Measurements from ENCODE around the gene E2F2.
"Not testable (repeated sequence)": the region's sequence is repeated elsewhere in the genome, so short reads cannot be mapped to it uniquely, and the experiment has no call there.

The E2F2 gene

DNA sequence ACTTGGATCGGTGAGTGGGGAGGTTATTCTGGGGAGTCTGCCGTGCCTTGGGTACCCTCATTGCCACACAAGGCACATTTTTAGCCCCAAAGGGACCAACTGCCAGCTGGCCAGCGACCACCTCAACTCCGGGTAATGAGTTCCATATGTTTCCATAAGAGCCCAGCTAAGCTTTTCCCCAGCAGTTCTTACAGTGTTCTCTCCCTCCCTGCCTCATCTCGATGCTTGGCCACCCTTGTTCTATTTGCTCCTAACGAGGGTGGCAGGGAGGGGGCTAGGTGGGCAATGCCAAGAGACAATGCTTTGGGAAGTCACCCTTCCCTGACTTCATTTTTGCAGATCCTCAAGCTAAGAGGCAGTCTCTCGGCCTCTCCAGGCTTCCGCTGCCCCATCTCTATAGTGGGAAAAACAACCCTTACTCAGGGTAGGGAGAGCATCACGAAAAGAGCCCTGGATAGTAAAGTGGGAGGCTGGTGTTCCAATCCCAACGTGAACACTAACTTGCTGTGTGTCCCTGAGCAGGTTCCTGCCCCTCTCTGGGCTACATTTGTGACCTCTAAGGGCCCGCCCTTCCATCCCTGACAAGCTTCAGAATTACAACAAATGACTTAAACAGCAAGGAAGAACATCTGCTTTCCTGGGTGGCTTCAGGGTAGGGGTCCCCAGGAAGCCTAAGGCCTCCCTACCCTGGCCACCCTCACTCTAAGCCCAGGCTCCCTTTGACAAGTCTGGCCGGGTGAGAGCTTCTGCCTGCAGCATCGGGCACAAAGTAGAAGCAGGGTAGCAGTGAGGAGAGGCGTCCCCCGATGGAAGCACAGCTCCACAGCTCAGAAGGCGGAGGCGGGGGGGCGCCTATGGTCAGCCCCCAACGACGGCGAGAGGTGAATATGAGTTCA lies 22.4 kb upstream of the E2F2 start:
- intact Hi-C loops (cut with DNase I) = no loop called here
- DNase-seq = no peak

DNA sequence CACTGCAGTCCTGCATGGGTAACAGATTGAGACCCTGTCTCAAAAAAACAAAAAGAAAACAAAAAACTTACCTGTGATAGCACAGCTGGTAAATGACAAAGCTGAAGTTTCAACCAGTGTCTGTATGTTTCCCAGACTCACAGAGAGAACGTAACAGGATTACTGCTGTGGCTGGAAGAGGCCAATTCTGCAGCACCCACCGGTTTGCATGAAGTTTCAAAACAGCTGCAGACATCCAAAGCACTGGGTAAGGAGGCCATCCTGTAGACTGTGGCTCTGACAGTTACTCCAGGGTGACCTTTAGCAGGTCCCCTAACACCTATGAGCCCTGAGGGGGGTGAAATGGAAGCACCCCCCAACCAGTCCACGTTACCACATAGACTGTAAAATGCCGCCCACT lies 20.8 kb upstream of the E2F2 start:
- intact Hi-C loops (cut with DNase I) = no loop called here
- no peak for DNase-seq

DNA sequence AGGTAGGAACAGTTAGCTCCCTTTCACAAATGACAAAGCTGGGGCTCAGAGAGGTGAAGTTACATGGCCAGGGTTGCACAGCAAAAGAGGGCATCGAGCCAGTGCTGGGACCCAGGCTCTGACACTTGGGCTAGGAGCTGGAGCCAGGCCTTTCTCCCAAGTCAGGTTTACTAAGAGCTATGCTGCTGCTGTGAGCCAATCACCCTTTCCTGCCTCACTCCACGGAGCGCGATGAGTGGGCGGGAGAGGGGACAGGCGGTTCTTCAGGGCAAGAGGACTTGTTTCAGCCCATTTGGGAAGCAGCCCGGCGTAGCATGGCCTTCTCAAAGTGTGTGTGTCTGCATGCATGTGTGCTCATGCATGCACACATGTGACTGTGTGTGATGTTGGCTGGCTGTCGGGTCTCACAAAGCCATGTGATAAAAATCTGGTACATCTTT lies 17.7 kb upstream of the E2F2 start:
- DNase-seq = no peak
- intact Hi-C loops (cut with DNase I) = no loop called here

DNA sequence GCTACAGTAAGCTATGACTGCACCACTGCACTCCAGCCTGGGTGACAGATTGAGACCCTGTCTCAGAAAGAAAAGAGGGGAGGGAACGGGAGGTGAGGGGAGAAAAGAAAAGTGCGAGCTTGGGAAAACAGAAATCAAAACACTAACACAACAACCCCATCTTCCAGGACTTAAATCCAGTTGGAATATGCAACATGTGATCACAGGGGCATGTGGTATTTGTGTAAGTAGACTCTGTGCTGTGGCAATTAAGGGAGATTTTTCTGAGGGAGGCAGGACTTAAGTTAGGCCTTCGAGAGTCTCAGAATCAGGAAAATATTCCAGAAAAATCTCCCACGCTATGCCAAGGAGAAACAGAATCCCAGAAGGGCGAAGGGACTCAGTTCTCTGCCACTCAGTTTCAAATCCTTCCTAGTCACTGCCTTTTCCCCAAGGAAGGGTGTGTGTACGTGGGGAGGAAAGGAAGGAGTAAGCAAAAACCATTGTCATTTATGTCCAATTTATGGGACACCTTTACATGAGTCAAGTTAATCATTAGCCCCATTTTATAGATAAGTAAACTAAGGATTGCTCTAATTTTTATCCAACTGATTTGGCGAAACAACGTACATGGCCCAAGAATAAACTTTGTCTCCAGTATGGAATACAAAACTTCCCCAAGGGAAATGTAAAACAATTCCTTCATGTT lies 16.0 kb upstream of the E2F2 start:
- intact Hi-C loops (cut with DNase I) = no loop called here

DNA sequence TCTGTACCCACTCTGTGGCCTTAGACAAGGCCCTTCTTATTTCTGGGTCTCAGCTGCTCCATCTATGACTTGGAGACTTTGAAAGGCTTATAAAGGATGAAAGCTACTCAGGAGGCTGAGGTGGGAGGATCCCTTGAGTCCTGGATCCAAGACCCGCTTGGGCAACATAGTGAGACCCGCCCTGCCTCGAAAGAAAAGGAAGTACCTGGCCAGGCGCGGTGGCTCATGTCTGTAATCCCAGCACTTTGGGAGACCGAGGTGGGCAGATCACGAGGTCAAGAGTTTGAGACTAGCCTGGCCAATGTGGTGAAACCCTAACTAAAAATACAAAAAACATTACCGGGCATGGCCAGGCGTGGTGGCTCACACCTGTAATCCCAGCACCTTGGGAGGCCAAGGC lies 14.8 kb upstream of the E2F2 start:
- intact Hi-C loops (cut with DNase I) = loop anchor here (2.0 kb wide), 1 partner anchor 91 kb away; no protein-coding TSS in a partner anchor
- DNase-seq = no peak

More for the DNA sequence above, 16.0 kb upstream of the E2F2 start:
- no peak for DNase-seq

DNA sequence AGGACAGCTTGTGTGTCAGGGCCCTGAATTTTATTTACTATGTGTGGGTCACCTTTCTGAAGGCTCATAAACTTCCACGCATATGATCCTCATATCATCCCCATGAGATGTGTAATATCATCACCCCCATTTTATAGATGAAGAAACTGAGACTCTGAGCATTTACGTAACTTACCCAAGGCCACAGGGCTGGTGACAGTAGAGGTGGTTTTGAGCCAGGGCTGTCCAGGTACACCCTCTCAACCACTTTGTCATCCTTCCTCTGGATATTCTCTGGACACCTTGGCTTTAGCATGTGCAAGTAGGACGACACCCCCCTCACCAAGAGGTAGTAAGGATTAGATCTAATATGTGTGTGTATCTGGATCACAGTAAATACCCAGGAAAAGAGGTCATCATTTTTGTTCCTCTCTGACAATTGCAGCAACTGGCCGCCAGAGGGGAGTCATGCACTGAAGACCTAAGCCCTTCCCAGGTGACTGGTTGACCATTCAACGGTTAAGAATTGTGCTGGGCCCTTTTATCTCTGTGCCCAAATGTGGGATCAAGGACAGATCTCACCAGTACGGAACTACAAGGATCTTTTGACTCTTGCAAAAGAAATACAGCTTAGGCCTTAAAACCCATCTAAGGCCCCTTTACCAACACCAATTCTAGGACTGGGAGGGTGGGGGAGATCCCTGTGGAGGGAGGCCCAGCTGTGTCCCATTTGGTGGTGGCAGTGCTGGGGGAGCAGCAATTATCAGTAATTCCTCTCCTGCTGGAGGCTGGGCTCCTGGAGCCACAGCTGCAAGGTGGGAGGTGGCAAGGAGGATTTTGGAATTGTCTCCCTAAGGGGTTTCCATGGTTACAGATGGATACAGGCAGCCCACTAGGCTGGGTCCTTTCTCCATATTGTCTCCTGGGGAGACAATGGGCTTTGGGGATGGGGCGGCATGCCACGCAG lies 13.7 kb upstream of the E2F2 start:
- peak; percentile 58 to 92 (median 80) for DNase-seq
- intact Hi-C loops (cut with DNase I) = loop anchor here (2.0 to 5.0 kb wide), 2 partner anchors 92 to 177 kb away; partner anchors contain the start of gene ZNF436

DNA sequence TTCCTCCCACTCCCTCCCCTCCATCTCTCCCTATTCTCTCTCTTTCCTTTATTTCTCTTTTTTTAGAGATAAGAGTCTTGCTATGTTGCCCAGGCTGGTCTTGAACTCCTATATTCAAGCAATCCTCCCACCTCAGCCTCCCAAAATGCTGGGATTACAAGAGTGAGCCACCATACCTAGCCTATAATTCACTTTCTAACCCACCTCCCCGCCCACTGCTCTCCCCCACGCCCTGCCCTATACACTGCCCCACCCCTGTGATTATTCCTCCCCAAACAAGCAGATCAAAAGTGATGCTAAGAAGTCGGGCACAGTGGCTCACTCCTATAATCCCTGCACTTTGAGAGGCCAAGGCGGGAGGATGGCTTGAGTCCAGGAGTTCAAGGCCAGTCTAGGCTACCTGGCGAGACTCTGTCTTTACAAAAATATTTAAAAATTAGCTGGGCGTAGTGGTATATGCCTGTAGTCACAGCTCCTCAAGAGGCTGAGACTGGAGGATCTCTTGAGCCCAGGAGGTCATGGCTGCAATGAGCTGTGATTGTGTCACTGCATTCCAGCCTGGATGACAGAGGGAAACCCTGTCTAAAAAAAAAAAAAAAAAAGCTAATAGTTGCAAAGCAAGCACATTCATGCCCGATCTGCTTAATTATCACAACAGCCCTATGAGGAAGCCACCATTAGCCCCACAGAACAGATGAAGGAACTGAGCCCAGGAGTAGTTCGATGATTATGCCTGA lies 12.8 kb upstream of the E2F2 start:
- no peak for DNase-seq
- intact Hi-C loops (cut with DNase I) = loop anchor here (2.0 to 5.0 kb wide), 2 partner anchors 93 to 177 kb away; partner anchors contain the start of gene ZNF436

DNA sequence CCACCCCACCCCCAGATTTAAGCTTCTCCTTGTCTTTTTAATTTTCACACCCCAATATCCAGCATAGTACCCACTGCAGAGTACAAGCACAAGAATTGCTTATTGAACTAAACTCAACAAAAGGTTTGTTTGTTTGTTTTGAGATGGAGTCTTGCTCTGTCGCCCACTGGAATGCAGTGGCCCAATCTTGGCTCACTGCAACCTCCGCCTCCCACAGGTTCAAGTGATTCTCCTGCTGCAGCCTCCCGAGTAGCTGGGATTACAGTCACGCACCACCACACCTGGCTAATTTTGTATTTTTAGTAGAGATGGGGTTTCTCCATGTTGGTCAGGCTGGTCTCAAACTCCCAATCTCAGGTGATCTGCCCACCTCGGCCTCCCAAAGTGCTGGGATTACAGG lies 11.9 kb upstream of the E2F2 start:
- intact Hi-C loops (cut with DNase I) = loop anchor here (5.0 kb wide), 1 partner anchor 176 kb away; the partner anchor contains the start of gene ZNF436
- not testable (repeated sequence) for DNase-seq

DNA sequence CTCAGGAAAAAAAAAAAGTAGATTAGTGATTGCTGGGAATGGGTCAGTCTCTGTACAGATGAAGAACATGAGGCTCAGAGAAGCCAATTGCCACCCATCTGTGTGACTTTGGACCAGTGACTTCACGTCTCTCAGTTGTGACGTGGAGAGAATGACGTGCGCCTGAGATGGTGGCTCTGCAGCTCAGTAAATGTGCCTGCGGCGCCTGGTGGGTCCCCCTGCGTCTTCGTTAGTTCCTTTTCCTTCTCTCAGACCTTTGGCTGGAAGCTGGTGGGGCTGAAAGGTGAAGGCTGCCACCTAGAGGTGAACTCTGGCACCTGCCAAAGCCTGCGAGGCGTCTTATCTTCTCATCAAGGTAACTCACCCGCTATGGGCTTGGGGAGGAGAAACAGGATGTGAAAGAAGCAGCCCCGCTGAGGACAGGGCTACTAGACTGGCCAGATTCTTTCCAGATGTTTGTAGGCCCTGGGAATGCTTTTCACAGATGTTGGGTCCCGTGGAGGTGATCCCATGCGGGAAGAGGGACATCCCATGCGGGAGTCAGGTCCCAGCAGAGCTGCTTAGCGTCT lies 8.7 kb upstream of the E2F2 start:
- intact Hi-C loops (cut with DNase I) = loop anchor here (5.0 kb wide), 2 partner anchors 42 to 172 kb away; partner anchors contain the start of gene ZNF436
- peak; percentile 64 to 94 (median 88) for DNase-seq

DNA sequence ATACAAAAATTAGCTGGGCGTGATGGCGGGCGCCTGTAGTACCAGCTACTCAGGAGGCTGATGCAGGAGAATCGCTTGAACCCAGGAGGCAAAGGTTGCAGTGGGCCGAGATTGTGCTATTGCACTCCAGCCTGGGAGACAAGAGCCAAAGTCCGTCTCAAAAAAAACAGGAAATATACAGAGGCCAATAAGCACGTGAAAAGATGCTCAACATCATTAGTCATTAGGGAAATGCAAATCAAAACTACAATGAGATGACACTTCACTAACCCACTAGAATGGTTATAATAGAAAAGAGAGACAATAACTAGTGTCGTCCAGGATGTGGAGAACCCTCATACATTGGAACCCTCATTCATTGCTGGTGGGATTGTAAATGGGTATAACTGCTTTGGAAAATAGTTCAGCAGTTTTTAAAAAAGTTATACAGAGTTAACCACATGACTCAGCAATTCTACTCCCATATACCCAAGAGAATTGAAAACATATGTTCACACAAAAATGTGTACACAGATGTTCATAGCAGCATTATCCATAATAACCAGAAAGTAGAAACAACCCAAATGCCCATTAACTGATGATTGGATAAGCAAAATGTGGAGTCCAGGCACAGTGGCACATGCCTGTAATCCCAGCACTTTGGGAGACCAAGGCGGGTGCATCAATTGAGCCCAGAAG lies 6.4 kb upstream of the E2F2 start:
- intact Hi-C loops (cut with DNase I) = loop anchor here (5.0 kb wide), 1 partner anchor 40 kb away; no protein-coding TSS in a partner anchor
- no peak for DNase-seq

DNA sequence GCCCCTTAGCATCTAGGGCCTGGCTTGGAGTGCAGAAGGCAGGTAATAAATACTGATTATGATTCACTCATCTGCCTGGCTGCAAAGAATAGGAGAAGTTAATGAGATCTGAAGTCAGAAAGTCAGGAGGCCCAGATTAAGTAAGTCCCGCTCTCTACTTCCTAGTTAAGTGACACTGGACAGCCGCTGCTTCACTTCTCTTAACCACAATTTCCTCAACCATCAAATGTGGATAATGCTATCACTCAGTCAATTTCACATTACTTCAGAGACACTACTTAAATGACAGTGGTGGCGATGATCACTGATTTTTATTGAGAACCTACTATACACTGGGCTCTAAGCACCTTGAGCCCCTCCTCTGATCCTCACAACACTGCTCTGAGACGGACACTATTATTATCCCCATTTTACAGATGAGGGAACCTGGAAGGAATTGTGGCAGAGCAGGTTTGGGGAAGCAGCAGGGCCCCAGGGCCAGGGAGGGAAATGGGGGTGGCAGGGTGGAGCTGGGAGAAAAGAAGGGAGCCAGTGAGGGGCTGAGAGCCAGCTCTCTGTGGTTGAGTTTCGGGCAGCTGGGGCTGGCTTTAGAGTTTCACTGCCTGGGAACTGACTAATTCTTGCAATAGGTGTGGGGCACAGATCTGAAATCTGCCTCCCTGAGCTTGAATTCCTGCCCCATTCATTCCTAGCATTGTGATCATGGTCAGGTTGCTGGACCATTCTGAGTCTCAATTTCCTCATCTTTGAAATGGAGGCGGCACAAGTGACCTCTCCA lies 2.4 kb upstream of the E2F2 start:
- intact Hi-C loops (cut with DNase I) = no loop called here
- peak in 1 of 42 donors; percentile 17 for DNase-seq

DNA sequence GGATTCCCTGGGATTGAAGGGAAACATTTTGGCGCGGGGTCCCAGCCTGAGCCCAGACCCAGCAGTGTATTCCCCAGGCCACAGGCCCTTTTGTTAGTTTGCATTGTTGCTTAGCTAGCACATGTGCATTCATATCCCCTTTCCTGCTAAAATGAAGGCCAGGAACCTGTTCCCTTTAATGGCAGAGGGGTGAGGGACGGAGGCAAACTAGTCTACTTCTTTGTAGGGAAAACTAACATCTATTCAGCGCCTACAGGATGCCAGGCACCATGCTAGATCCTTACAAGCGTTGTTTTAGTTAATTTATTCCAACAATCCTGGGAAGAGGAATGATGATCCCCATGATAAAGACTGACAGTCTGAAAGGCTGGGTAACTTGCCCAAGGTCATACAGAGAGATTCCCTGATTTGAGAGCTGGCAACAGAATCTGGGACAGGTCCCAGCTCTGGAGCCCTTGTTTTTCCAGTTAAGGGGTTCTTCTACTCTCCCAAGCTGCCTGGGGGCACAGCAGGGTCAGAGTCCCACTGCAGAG lies 595 bp upstream of the E2F2 start:
- no peak for DNase-seq
- intact Hi-C loops (cut with DNase I) = no loop called here

DNA sequence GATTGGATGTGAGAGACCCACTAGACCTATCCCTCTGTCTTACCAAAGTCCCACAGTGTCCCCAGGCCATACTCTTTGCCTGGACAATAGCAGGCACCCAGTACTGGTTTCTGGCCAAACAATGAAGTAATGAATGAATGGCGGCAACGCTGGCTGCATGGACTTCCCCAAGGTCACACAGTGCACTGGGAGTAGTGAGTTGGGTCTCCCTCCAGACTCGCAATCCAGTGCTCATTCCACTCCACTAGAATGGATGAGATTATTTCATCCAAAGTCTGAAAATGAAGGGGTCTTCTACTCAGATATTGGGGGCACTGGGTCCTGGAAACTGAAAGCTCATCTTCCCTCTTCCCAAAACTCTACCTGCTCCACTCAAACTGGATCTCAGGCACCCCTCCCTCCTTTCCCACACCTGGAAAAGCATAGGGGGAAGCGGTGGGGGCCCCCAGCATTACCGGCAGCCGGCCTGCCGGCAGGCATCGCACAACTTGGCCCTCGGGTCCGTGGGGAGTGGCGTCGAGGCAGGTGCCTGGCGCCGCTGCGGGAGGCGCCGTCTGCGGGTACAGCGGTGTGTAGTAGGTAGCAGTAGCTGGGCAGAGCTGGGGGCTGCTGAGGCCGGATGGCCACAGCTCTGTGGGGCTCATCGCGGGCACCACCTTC lies 816 bp downstream of the E2F2 start:
- no peak for DNase-seq
- intact Hi-C loops (cut with DNase I) = no loop called here

DNA sequence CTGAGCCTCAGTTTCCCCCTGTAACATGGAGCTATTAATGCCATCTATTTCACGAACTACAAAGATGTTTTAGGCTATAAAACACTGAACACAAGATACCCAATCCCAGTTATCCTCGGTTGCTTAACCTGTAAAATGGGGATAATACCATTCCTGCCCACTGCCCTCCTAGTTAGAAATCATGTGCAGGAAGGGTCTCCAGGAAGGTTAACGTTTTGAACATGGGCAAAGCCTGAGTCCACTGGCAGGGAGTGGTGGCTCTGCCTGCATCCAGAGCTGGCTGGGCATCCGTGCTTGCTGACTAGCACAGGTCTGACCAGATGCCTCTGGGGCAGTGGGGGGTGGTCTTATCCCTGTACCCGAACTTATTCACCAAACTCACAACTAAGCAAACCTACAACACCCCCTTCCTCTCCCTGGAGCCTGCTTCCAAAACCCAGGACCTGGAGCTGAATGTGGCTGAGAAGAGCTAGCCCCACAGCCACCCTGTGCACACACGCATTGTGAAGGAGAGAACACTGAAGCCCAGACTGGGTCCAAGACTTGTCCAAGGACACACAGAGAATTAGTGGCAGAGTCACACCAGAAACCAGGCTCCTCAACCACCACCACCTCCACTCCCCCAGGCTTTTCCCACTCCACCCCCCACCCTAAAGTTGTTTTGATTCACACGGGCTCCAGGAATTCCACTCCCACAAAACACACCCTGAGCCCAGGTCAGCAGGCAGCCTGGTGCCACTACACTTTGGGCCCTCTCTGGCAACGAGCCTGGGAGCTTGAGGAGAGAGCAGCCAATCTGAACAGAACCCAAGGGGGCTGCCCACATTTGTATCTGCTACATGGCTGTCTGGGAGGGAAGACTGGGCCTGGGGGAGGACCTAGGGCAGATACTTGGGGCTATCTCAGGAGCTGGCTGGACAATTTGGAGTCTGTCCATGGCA lies 1.6 kb downstream of the E2F2 start:
- no peak for DNase-seq
- intact Hi-C loops (cut with DNase I) = no loop called here

Measured in head of caudate nucleus (tissue), 42 donors.